CD4-positive, alpha-beta T cell (primary cell): ENCODE results near the gene ZNF888. TPM values are rescaled to one million over a fixed set of nuclear protein-coding genes. Genes with fewer than 3 reads are reported as not detected.

Experiments used
- ATAC-seq: fragments of 200-7000 bp; cut with Tn5 transposase; one replicate; pipeline ENCODE4 v1.10.0; 2022; ENCODE audit warnings: mild to moderate bottlenecking; ENCODE audit not compliant: poor library complexity
- CTCF ChIA-PET: fragments of 350-600 bp; sonication (Branson Sonifier 250); formaldehyde crosslinking; loops from one replicate; lab custom pipeline; 2021; ENCODE audit warnings: antibody characterized with exemption, inconsistent platforms; lab: Charles Lee
- POLR2A ChIA-PET: fragments of 350-600 bp; sonication (Branson Sonifier 250); formaldehyde crosslinking; loops from one replicate; lab custom pipeline; 2021; ENCODE audit warnings: antibody characterized with exemption, inconsistent platforms; lab: Charles Lee
- DNase-seq, 14 experiments: peaks; one replicate each; pipeline ENCODE4 v3.0.0-alpha.2; 2013 to 2020; ENCODE audit warnings: mixed read lengths in 2 of 14
- H3K27ac ChIP-seq, 2 donors: one replicate each; pipeline versions ENCODE4 v1.5.1 to v1.7.0; 2013; ENCODE audit warnings: low read length in 2 of 2, low read depth in 1 of 2, mild to moderate bottlenecking in 1 of 2
- H3K27me3 ChIP-seq, 2 experiments: 1 replicate in 1 of 2; 2 replicates in 1 of 2; pipeline versions ENCODE4 v1.6.1 to v1.7.0; 2013; ENCODE audit warnings: low read length in 2 of 2, control low read depth in 1 of 2, mild to moderate bottlenecking in 1 of 2, moderate library complexity in 1 of 2; ENCODE audit not compliant: insufficient read depth in 2 of 2, control insufficient read depth in 1 of 2
- H3K36me3 ChIP-seq: one replicate; pipeline ENCODE4 v1.6.1; 2013; ENCODE audit warnings: low read length, control low read depth; ENCODE audit not compliant: insufficient read depth
- H3K4me1 ChIP-seq: one replicate; pipeline ENCODE4 v1.6.1; 2013; ENCODE audit warnings: low read length, control low read depth; ENCODE audit not compliant: insufficient read depth
- H3K4me3 ChIP-seq: one replicate; pipeline ENCODE4 v1.5.1; 2013; ENCODE audit warnings: mild to moderate bottlenecking, low read length, moderate library complexity
- H3K9me3 ChIP-seq, 2 experiments: 1 replicate in 1 of 2; 2 replicates in 1 of 2; pipeline versions ENCODE4 v1.6.1 to v1.7.0; 2013; ENCODE audit warnings: low read length in 2 of 2, mild to moderate bottlenecking in 2 of 2, control low read depth in 1 of 2, moderate library complexity in 1 of 2; ENCODE audit not compliant: control insufficient read depth in 1 of 2, insufficient read depth in 1 of 2
- H3K27ac Mint-ChIP-seq: one replicate; pipeline ENCODE4 v1.8.0; 2020; ENCODE audit warnings: mixed read lengths
- H3K27me3 Mint-ChIP-seq: one replicate; pipeline ENCODE4 v1.8.0; 2021; ENCODE audit warnings: mixed read lengths
- H3K36me3 Mint-ChIP-seq: one replicate; pipeline ENCODE4 v1.8.0; 2021; ENCODE audit warnings: low read depth, mixed read lengths
- H3K4me1 Mint-ChIP-seq: one replicate; pipeline ENCODE4 v1.8.0; 2021; ENCODE audit warnings: low read depth, mixed read lengths
- H3K4me3 Mint-ChIP-seq: one replicate; pipeline ENCODE4 v1.8.0; 2020; ENCODE audit warnings: mild to moderate bottlenecking, mixed read lengths
- H3K9me3 Mint-ChIP-seq: one replicate; pipeline ENCODE4 v1.8.0; 2020; ENCODE audit warnings: mixed read lengths
- intact Hi-C, 2 experiments: fragments of 100-400 bp; cut with DNase I in 1 of 2; cut with micrococcal nuclease in 1 of 2; formaldehyde crosslinking; loops; one replicate each; pipeline versions ENCODE4 v1.15.1 to v1.9.0; 2023 to 2025; cut with DNase I, micrococcal nuclease
- total RNA-seq, 174 experiments: library from RNA in 2 of 174; stranded (reverse) in 2 of 174; gene quantifications; one replicate each; pipeline ENCODE4 v1.2.3 and lab custom pipeline; 2021 to 2026
- TF ChIP-seq, protein P1 (sequence below): fragments of 200-600 bp; IDR thresholded peaks from one replicate; pipeline ENCODE4 v1.8.0; 2022; ENCODE audit warnings: antibody characterized with exemption, mild to moderate bottlenecking

The ZNF888 gene
- total RNA-seq, 2 experiments from 2014 or later: 2.5 to 3.0 TPM

DNA sequence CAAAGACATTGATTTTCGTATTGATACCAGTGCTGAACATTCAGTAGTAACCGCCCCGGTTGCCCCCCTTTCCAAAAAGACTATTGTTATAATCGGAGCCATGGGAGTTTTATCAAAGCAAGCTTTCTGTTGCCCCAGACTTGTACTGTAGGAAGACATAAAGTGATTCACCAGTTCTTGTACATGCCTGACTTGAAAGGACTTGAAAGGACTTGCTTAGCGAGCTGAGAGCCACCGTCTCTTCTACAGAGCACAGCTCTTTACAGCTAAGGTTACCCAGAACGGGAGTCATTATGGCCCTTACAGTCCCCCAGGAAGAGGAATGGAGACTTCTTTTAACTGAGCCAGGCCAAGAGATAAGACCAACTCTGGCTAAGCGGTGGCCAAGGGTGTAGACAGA is 34.4 kb upstream of the ZNF888 start:
- TF ChIP-seq, protein P1, sequence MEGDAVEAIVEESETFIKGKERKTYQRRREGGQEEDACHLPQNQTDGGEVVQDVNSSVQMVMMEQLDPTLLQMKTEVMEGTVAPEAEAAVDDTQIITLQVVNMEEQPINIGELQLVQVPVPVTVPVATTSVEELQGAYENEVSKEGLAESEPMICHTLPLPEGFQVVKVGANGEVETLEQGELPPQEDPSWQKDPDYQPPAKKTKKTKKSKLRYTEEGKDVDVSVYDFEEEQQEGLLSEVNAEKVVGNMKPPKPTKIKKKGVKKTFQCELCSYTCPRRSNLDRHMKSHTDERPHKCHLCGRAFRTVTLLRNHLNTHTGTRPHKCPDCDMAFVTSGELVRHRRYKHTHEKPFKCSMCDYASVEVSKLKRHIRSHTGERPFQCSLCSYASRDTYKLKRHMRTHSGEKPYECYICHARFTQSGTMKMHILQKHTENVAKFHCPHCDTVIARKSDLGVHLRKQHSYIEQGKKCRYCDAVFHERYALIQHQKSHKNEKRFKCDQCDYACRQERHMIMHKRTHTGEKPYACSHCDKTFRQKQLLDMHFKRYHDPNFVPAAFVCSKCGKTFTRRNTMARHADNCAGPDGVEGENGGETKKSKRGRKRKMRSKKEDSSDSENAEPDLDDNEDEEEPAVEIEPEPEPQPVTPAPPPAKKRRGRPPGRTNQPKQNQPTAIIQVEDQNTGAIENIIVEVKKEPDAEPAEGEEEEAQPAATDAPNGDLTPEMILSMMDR: no peak
- no peak for ATAC-seq
- POLR2A ChIA-PET: no interaction called here
- CTCF ChIA-PET: no interaction called here
- Histone ChIP-seq H3K9me3 (peaks cover 68 to 79% of the 10 kb centered on the region in 2 experiments), H3K27ac (no peak overlapping the region), H3K4me1 (peaks cover 12% of the 10 kb centered on the region), H3K4me3 (no peak overlapping the region), H3K27me3 (no peaks in the 10 kb centered on the region), H3K36me3 (peaks cover 71% of the 10 kb centered on the region)
- intact Hi-C loops: no loop called here
- Mint-ChIP-seq H3K9me3 (peaks cover 20% of the 10 kb centered on the region), H3K27ac (no peak overlapping the region), H3K4me3 (no peak overlapping the region), H3K27me3 (no peaks in the 10 kb centered on the region), H3K36me3 (peaks cover 96% of the 10 kb centered on the region), H3K4me1 (peaks cover 22% of the 10 kb centered on the region)
- DNase-seq: no peak

DNA sequence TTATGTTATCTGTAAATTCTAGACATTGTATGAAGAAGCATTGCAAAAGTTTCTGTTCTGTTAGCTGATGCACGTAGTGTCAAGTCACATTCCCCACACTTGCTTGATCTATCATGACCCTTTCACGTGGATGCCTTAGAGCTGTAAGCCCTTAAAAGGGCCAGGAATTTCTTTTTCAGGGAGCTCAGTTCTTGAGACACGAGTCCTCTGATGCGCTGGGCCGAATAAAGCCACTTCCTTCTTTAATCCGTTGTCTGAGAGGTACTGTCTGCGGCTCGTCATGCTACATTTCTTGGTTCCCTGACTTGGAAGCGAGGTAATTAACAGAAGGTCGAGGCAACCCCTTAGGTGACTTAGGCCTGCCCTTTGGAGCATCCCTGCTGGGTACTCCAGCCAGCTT is 33.7 kb upstream of the ZNF888 start:
- peaks cover 6% of the 10 kb centered on the region for H3K4me1 ChIP-seq
- Mint-ChIP-seq H3K4me1 (peaks cover 15% of the 10 kb centered on the region), H3K27ac (no peak overlapping the region), H3K27me3 (no peaks in the 10 kb centered on the region), H3K4me3 (no peak overlapping the region), H3K9me3 (peaks cover 25% of the 10 kb centered on the region), H3K36me3 (peaks cover 96% of the 10 kb centered on the region)
- peaks cover 78% of the 10 kb centered on the region for H3K36me3 ChIP-seq
- ChIA-PET CTCF (no interaction called here), POLR2A (no interaction called here)
- peaks cover 70 to 86% of the 10 kb centered on the region in 2 experiments for H3K9me3 ChIP-seq
- no peak for DNase-seq
- H3K4me3 ChIP-seq: no peak overlapping the region
- TF ChIP-seq, protein P1: no peak
- H3K27ac ChIP-seq: no peak overlapping the region
- no peaks in the 10 kb centered on the region for H3K27me3 ChIP-seq
- ATAC-seq: no peak
- intact Hi-C loops: no loop called here

DNA sequence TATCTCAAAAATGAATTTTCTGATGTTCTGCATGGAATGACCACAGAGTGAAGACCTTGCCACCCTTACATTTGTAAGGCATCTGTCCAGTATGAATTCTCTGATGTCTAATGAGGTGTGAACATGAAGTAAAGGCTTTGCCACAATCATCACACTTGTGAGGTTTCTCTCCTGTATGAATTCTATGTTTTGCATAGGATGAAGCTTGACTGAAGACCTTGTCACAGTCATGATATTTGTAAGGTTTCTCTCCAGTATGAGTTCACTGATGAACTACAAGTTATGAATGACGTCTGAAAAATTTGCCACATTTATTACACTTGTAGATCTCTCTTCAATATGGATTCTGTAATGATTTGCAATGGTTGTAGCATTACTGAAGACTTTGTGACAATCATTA is 26.2 kb upstream of the ZNF888 start:
- H3K27me3 ChIP-seq: no peaks in the 10 kb centered on the region
- Mint-ChIP-seq H3K27ac (no peak overlapping the region), H3K4me1 (no peaks in the 10 kb centered on the region), H3K4me3 (no peak overlapping the region), H3K9me3 (peaks cover 13% of the 10 kb centered on the region), H3K27me3 (no peaks in the 10 kb centered on the region), H3K36me3 (peaks cover 64% of the 10 kb centered on the region)
- no peak overlapping the region for H3K27ac ChIP-seq
- DNase-seq (no peak), ATAC-seq (no peak)
- intact Hi-C loops: loop anchor here in 1 of 2 experiments (10.0 kb wide), 2 partner anchors 165 to 385 kb away; partner anchors contain the start of genes ZNF600 and ZNF845
- H3K36me3 ChIP-seq: peaks cover 35% of the 10 kb centered on the region
- H3K9me3 ChIP-seq: peaks cover 62 to 74% of the 10 kb centered on the region in 2 experiments
- TF ChIP-seq, protein P1: no peak
- no peaks in the 10 kb centered on the region for H3K4me1 ChIP-seq
- no peak overlapping the region for H3K4me3 ChIP-seq
- ChIA-PET CTCF (no interaction called here), POLR2A (no interaction called here)
